Rectal smooth muscle tissue (tissue), 1 donor: ENCODE data around the gene DEFB114.
"Not testable (repeated sequence)": the region's sequence is repeated elsewhere in the genome, so short reads cannot be mapped to it uniquely, and the experiment has no call there.

Source experiments
- H3K27ac ChIP-seq: one replicate; pipeline ENCODE4 v1.7.0; 2013; ENCODE audit warnings: low read depth, low read length, inconsistent platforms
- H3K27me3 ChIP-seq: one replicate; pipeline ENCODE4 v1.7.0; 2013; ENCODE audit warnings: low read length; ENCODE audit not compliant: control insufficient read depth, insufficient read depth
- H3K36me3 ChIP-seq: one replicate; pipeline ENCODE4 v1.7.0; 2013; ENCODE audit warnings: low read length; ENCODE audit not compliant: control insufficient read depth, insufficient read depth
- H3K4me1 ChIP-seq: one replicate; pipeline ENCODE4 v1.7.0; 2013; ENCODE audit warnings: low read length; ENCODE audit not compliant: control insufficient read depth, insufficient read depth
- H3K4me3 ChIP-seq: one replicate; pipeline ENCODE4 v1.7.0; 2013; ENCODE audit warnings: low read length
- H3K9ac ChIP-seq: one replicate; pipeline ENCODE4 v1.7.0; 2013; ENCODE audit warnings: low read length

DEFB114 gene

GRCh38 chr6:49966334-49966733 is 2.4 kb upstream of the DEFB114 start:
- no peak overlapping the region for H3K9ac ChIP-seq
- no peaks in the 10 kb centered on the region for H3K36me3 ChIP-seq
- no peaks in the 10 kb centered on the region for H3K27me3 ChIP-seq
- no peaks in the 10 kb centered on the region for H3K4me1 ChIP-seq
- H3K27ac ChIP-seq, result no peak overlapping the region
- H3K4me3 ChIP-seq, result no peak overlapping the region

DNA sequence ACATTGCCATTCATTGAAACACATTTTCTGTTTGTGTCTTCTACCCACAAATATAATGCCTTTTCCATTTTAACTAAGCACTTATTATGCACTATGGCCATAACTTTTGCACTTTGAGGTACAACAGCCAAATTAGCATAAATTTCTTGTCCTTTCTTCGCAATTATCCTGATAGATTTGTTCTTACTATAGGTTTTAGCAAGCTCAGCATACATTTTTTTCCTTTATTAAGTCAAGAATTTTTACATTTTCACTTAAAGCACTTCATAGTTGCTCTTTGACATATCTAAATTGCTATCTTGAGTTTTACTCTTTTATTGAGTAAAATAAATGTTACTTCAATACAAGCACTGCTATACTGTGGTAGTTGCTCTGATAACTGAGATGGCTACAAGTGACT is 5.8 kb downstream of the DEFB114 start:
- no peaks in the 10 kb centered on the region for H3K4me1 ChIP-seq
- H3K27me3 ChIP-seq, result no peaks in the 10 kb centered on the region
- no peak overlapping the region for H3K27ac ChIP-seq
- H3K36me3 ChIP-seq, result no peaks in the 10 kb centered on the region
- no peak overlapping the region for H3K9ac ChIP-seq
- H3K4me3 ChIP-seq, result no peak overlapping the region

DNA sequence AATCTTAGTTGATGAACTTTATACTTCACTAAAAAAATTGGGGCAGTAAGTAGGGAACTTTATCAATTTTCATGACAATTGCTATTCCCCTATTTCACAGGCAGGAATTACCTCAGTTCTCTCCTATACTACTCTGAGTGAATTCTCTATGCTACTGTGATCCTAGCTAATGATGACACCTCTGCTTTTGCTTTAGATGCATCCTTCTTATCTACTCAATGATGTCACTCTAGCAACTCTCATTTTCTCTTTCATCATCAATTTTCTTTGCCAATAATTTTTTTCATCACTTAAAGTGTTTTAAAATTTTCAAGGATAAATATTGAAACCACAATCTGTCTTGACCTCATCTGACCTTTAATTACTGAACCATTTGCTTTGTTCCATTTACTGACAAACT is 8.1 kb downstream of the DEFB114 start:
- no peaks in the 10 kb centered on the region for H3K27me3 ChIP-seq
- no peak overlapping the region for H3K9ac ChIP-seq
- H3K4me1 ChIP-seq, result no peaks in the 10 kb centered on the region
- no peak overlapping the region for H3K4me3 ChIP-seq
- no peak overlapping the region for H3K27ac ChIP-seq
- no peaks in the 10 kb centered on the region for H3K36me3 ChIP-seq

- Histone ChIP-seq H3K27ac (no peak overlapping the region), H3K9ac (no peak overlapping the region), H3K27me3 (no peaks in the 10 kb centered on the region), H3K4me3 (no peak overlapping the region), H3K36me3 (no peaks in the 10 kb centered on the region), H3K4me1 (no peaks in the 10 kb centered on the region)
Measured at GRCh38 chr6:49951926-49952325, 12.0 kb downstream of the DEFB114 start.

GRCh38 chr6:49950415-49950751 is 13.6 kb downstream of the DEFB114 start:
- H3K4me3 ChIP-seq, result no peak overlapping the region
- H3K4me1 ChIP-seq, result no peaks in the 10 kb centered on the region
- no peaks in the 10 kb centered on the region for H3K36me3 ChIP-seq
- no peaks in the 10 kb centered on the region for H3K27me3 ChIP-seq
- no peak overlapping the region for H3K9ac ChIP-seq
- no peak overlapping the region for H3K27ac ChIP-seq

DNA sequence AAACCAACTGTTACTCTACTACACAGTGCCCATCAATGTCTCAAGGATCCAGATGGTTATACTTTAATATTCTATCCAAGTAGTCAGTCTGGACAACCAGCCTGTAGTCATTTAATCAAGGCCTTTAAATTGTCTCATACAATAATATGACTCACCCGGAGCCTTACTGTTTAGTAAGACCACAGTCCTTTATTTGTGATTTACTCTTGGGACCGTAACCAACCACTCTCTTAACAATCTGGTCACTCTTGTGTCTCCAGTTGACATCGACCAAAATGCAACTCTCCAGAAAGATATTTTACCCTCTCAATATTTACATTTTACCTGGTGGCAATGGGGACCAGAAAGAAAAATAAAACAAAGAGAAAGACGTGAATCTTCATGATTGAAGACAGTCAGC is 14.9 kb downstream of the DEFB114 start:
- no peaks in the 10 kb centered on the region for H3K36me3 ChIP-seq
- H3K4me3 ChIP-seq, result no peak overlapping the region
- H3K27me3 ChIP-seq, result no peaks in the 10 kb centered on the region
- no peaks in the 10 kb centered on the region for H3K4me1 ChIP-seq
- no peak overlapping the region for H3K27ac ChIP-seq
- no peak overlapping the region for H3K9ac ChIP-seq

GRCh38 chr6:49946835-49947234 is 17.1 kb downstream of the DEFB114 start:
- Histone ChIP-seq H3K27ac (no peak overlapping the region), H3K36me3 (no peaks in the 10 kb centered on the region), H3K4me1 (no peaks in the 10 kb centered on the region), H3K4me3 (no peak overlapping the region), H3K9ac (no peak overlapping the region), H3K27me3 (no peaks in the 10 kb centered on the region)

GRCh38 chr6:49944068-49944467 is 19.9 kb downstream of the DEFB114 start:
- not testable (repeated sequence) for H3K36me3 ChIP-seq, H3K27me3 ChIP-seq, H3K27ac ChIP-seq, H3K4me1 ChIP-seq, H3K4me3 ChIP-seq, H3K9ac ChIP-seq

DNA sequence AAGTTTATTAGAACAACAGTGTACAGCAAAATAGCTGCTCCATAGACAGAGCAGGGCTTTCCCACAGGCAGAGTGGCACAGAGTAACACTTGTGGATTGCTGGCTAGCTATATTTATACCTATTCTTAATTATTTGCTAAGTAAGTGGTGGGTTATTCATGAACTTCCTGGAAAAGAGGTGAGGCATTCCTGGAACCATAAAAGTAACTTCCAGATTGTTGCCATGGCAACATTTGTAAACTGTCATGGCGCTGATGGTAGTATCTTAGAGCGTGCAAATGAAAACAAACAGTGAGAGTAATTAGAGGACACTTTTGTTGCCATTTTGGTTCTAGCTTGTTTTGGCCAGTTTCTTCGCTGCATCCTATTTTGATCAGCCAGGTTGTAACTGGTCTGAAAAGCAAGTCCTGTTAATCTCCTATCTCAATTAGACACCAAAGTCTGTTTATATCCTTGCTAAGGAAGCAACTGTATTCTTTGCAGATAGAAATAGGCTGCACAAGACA is 23.9 kb downstream of the DEFB114 start:
- Histone ChIP-seq H3K9ac (no peak overlapping the region), H3K4me1 (no peaks in the 10 kb centered on the region), H3K36me3 (no peaks in the 10 kb centered on the region), H3K27me3 (no peaks in the 10 kb centered on the region), H3K4me3 (no peak overlapping the region), H3K27ac (no peak overlapping the region)

- Histone ChIP-seq H3K9ac (no peak overlapping the region), H3K4me1 (no peaks in the 10 kb centered on the region), H3K36me3 (no peaks in the 10 kb centered on the region), H3K27ac (no peak overlapping the region), H3K27me3 (no peaks in the 10 kb centered on the region), H3K4me3 (no peak overlapping the region)
Measured at GRCh38 chr6:49937811-49938210, 26.2 kb downstream of the DEFB114 start.

DNA sequence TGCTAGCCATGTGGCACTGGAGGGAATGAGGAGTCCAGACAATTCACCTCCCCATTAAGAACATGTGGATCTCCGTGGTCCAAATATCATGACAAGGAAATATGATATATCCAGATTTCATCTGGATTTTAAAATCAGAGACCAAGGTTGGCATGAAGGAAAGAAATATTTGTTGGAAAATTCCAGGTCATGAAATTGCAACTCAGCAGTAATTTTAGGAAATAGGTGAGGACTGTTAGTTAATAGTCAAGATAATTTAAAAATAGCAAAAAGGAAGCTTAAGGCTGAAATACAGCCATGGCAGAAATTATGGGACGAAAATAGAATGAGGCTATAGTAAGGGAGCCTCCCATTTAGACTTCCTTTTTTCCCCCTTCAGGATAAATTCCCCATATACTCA is 26.9 kb downstream of the DEFB114 start:
- H3K4me3 ChIP-seq, result no peak overlapping the region

DNA sequence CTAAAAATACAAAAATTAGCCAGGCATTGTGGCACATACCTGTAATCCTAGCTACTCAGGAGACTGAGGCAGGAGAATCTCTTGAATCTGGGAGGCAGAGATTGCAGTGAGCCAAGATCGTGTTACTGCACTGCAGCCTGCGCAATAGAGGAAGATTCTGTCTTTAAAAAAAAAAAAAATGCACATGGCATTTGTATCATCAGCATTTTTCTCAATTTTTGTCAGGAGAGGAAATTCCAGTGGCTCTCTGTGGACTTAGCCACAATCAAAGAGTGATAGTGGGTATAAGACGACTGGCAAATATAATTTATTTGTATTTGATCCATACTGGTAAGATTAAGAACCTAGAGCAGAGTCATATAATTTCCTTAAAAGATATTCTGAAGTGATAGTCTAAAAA is 28.6 kb downstream of the DEFB114 start:
- Histone ChIP-seq H3K4me1 (no peaks in the 10 kb centered on the region), H3K4me3 (no peak overlapping the region), H3K9ac (no peak overlapping the region), H3K27me3 (no peaks in the 10 kb centered on the region), H3K36me3 (no peaks in the 10 kb centered on the region), H3K27ac (no peak overlapping the region)

More for the DNA sequence above, 26.9 kb downstream of the DEFB114 start:
- no peaks in the 10 kb centered on the region for H3K4me1 ChIP-seq
- H3K27me3 ChIP-seq, result no peaks in the 10 kb centered on the region
- no peaks in the 10 kb centered on the region for H3K36me3 ChIP-seq
- H3K27ac ChIP-seq, result no peak overlapping the region
- H3K9ac ChIP-seq, result no peak overlapping the region

- H3K9ac ChIP-seq, result no peak overlapping the region
- no peaks in the 10 kb centered on the region for H3K4me1 ChIP-seq
- H3K27ac ChIP-seq, result no peak overlapping the region
- no peaks in the 10 kb centered on the region for H3K36me3 ChIP-seq
- H3K27me3 ChIP-seq, result no peaks in the 10 kb centered on the region
- no peak overlapping the region for H3K4me3 ChIP-seq
Measured at GRCh38 chr6:49934770-49935169, 29.2 kb downstream of the DEFB114 start.
